ENCODE results near the gene SDR42E2. TPM values are rescaled to one million over a fixed set of nuclear protein-coding genes. Genes with fewer than 3 reads are reported as not detected.
"Not testable (repeated sequence)": the region's sequence is repeated elsewhere in the genome, so short reads cannot be mapped to it uniquely, and the experiment has no call there.

SDR42E2 gene
- total RNA-seq, 2 experiments from 2014 or later: 0.07 TPM; not detected in 1

- ChIA-PET CTCF (no interaction called here), POLR2A (no interaction called here)
- no peak overlapping the region for H3K27ac Mint-ChIP-seq
- intact Hi-C loops (cut with DNase I, micrococcal nuclease): no loop called here
- ATAC-seq (no peak), DNase-seq (no peak)
- peaks cover 10% of the 10 kb centered on the region for H3K27me3 Mint-ChIP-seq
- H3K4me1 Mint-ChIP-seq: peaks cover 6% of the 10 kb centered on the region
- H3K9me3 Mint-ChIP-seq (ENCODE audit: low read depth): peaks cover 3% of the 10 kb centered on the region
- no peak overlapping the region for H3K4me3 Mint-ChIP-seq
- H3K36me3 Mint-ChIP-seq (ENCODE audit: low read depth): peaks cover 2% of the 10 kb centered on the region
Observed at GRCh38 chr16:22163806-22164205, 1.5 kb downstream of the SDR42E2 start.

GRCh38 chr16:22164482-22164881, 2.2 kb downstream of the SDR42E2 start:
- intact Hi-C loops (cut with DNase I, micrococcal nuclease): no loop called here
- POLR2A ChIA-PET: no interaction called here
- CTCF ChIA-PET: interaction anchor here (1.8 kb wide), 1 partner anchor 24 kb away, joined by 4 read pairs; no protein-coding TSS in a partner anchor
- ATAC-seq (no peak), DNase-seq (no peak)
- no peak overlapping the region for H3K27ac Mint-ChIP-seq
- H3K4me3 Mint-ChIP-seq: no peak overlapping the region
- peaks cover 10% of the 10 kb centered on the region for H3K27me3 Mint-ChIP-seq
- H3K9me3 Mint-ChIP-seq (ENCODE audit: low read depth): peaks cover 3% of the 10 kb centered on the region
- peaks cover 6% of the 10 kb centered on the region for H3K4me1 Mint-ChIP-seq
- peaks cover 2% of the 10 kb centered on the region for H3K36me3 Mint-ChIP-seq (ENCODE audit: low read depth)

- ATAC-seq: no peak
- ChIA-PET CTCF (interaction anchor here (0.6 to 1.8 kb wide), 2 partner anchors 23 to 98 kb away, joined by 3 to 4 read pairs; no protein-coding TSS in a partner anchor), POLR2A (no interaction called here)
- intact Hi-C loops (cut with DNase I, micrococcal nuclease): no loop called here
- H3K4me3 Mint-ChIP-seq: no peak overlapping the region
- peaks cover 6% of the 10 kb centered on the region for H3K4me1 Mint-ChIP-seq
- H3K27me3 Mint-ChIP-seq: peaks cover 10% of the 10 kb centered on the region
- no peak overlapping the region for H3K27ac Mint-ChIP-seq
- H3K36me3 Mint-ChIP-seq (ENCODE audit: low read depth): peaks cover 2% of the 10 kb centered on the region
- no peak for DNase-seq
- H3K9me3 Mint-ChIP-seq (ENCODE audit: low read depth): peaks cover 3% of the 10 kb centered on the region
Observed at GRCh38 chr16:22165508-22166285, 3.4 kb downstream of the SDR42E2 start.

GRCh38 chr16:22171953-22172352, 9.6 kb downstream of the SDR42E2 start:
- ChIA-PET CTCF (interaction anchor here (1.8 kb wide), 1 partner anchor 15 kb away, joined by 7 read pairs; no protein-coding TSS in a partner anchor), POLR2A (no interaction called here)
- DNase-seq (no peak), ATAC-seq (no peak)
- intact Hi-C loops (cut with DNase I, micrococcal nuclease): no loop called here
- Mint-ChIP-seq H3K4me1 (no peaks in the 10 kb centered on the region), H3K36me3 (ENCODE audit: low read depth) (no peaks in the 10 kb centered on the region), H3K4me3 (no peak overlapping the region), H3K27ac (no peak overlapping the region), H3K27me3 (no peaks in the 10 kb centered on the region), H3K9me3 (ENCODE audit: low read depth) (no peaks in the 10 kb centered on the region)

GRCh38 chr16:22172642-22173041, 10.3 kb downstream of the SDR42E2 start:
- H3K27ac Mint-ChIP-seq; H3K27me3 Mint-ChIP-seq; intact Hi-C loops (cut with DNase I, micrococcal nuclease); H3K4me1 Mint-ChIP-seq; DNase-seq; H3K9me3 Mint-ChIP-seq (ENCODE audit: low read depth); POLR2A ChIA-PET; H3K4me3 Mint-ChIP-seq; H3K36me3 Mint-ChIP-seq (ENCODE audit: low read depth); ATAC-seq: not testable (repeated sequence)
- CTCF ChIA-PET: interaction anchor here (1.8 kb wide), 1 partner anchor 15 kb away, joined by 7 read pairs; no protein-coding TSS in a partner anchor

- Mint-ChIP-seq H3K36me3 (ENCODE audit: low read depth) (no peaks in the 10 kb centered on the region), H3K27ac (no peak overlapping the region), H3K9me3 (ENCODE audit: low read depth) (no peaks in the 10 kb centered on the region), H3K4me1 (no peaks in the 10 kb centered on the region), H3K4me3 (no peak overlapping the region), H3K27me3 (no peaks in the 10 kb centered on the region)
- DNase-seq (no peak), ATAC-seq (no peak)
- intact Hi-C loops (cut with DNase I, micrococcal nuclease): no loop called here
- POLR2A ChIA-PET: no interaction called here
- CTCF ChIA-PET: interaction anchor here (0.6 to 1.5 kb wide), 3 partner anchors 10 to 172 kb away, joined by 3 to 4 read pairs (median 3); no protein-coding TSS in a partner anchor
Observed at GRCh38 chr16:22174642-22175041, 12.3 kb downstream of the SDR42E2 start.

GRCh38 chr16:22177968-22178930, 15.9 kb downstream of the SDR42E2 start:
- no peaks in the 10 kb centered on the region for H3K36me3 Mint-ChIP-seq (ENCODE audit: low read depth)
- H3K27ac Mint-ChIP-seq: no peak overlapping the region
- POLR2A ChIA-PET: no interaction called here
- DNase-seq (no peak), ATAC-seq (no peak)
- H3K27me3 Mint-ChIP-seq: no peaks in the 10 kb centered on the region
- intact Hi-C loops (cut with DNase I, micrococcal nuclease): no loop called here
- H3K4me1 Mint-ChIP-seq: no peaks in the 10 kb centered on the region
- H3K4me3 Mint-ChIP-seq: no peak overlapping the region
- no peaks in the 10 kb centered on the region for H3K9me3 Mint-ChIP-seq (ENCODE audit: low read depth)
- CTCF ChIA-PET: interaction anchor here (0.8 kb wide), 1 partner anchor 100 kb away, joined by 4 read pairs; no protein-coding TSS in a partner anchor

GRCh38 chr16:22181426-22181825, 19.1 kb downstream of the SDR42E2 start:
- POLR2A ChIA-PET: interaction anchor here (0.6 kb wide), 1 partner anchor 504 kb away, joined by 8 read pairs; no protein-coding TSS in a partner anchor
- H3K36me3 Mint-ChIP-seq (ENCODE audit: low read depth): no peaks in the 10 kb centered on the region
- no peaks in the 10 kb centered on the region for H3K4me1 Mint-ChIP-seq
- H3K4me3 Mint-ChIP-seq: no peak overlapping the region
- ATAC-seq (no peak), DNase-seq (no peak)
- intact Hi-C loops (cut with DNase I, micrococcal nuclease): no loop called here
- CTCF ChIA-PET: interaction anchor here (0.6 to 1.3 kb wide), 3 partner anchors 104 to 191 kb away, joined by 3 to 4 read pairs (median 4); no protein-coding TSS in a partner anchor
- H3K27me3 Mint-ChIP-seq: no peaks in the 10 kb centered on the region
- no peaks in the 10 kb centered on the region for H3K9me3 Mint-ChIP-seq (ENCODE audit: low read depth)
- no peak overlapping the region for H3K27ac Mint-ChIP-seq

- H3K4me3 Mint-ChIP-seq: no peak overlapping the region
- DNase-seq (no peak), ATAC-seq (no peak)
- no peaks in the 10 kb centered on the region for H3K36me3 Mint-ChIP-seq (ENCODE audit: low read depth)
- H3K9me3 Mint-ChIP-seq (ENCODE audit: low read depth): no peaks in the 10 kb centered on the region
- H3K4me1 Mint-ChIP-seq: no peaks in the 10 kb centered on the region
- CTCF ChIA-PET: interaction anchor here (1.3 kb wide), 1 partner anchor 104 kb away, joined by 4 read pairs; no protein-coding TSS in a partner anchor
- POLR2A ChIA-PET: interaction anchor here (0.6 kb wide), 1 partner anchor 504 kb away, joined by 8 read pairs; no protein-coding TSS in a partner anchor
- intact Hi-C loops (cut with DNase I, micrococcal nuclease): no loop called here
- H3K27ac Mint-ChIP-seq: no peak overlapping the region
- H3K27me3 Mint-ChIP-seq: no peaks in the 10 kb centered on the region
Observed at GRCh38 chr16:22181843-22182242, 19.5 kb downstream of the SDR42E2 start.

GRCh38 chr16:22183335-22183734, 21.0 kb downstream of the SDR42E2 start:
- ChIA-PET CTCF (no interaction called here), POLR2A (no interaction called here)
- no peaks in the 10 kb centered on the region for H3K27me3 Mint-ChIP-seq
- H3K9me3 Mint-ChIP-seq (ENCODE audit: low read depth): no peaks in the 10 kb centered on the region
- H3K4me1 Mint-ChIP-seq: peaks cover 5% of the 10 kb centered on the region
- H3K36me3 Mint-ChIP-seq (ENCODE audit: low read depth): no peaks in the 10 kb centered on the region
- no peak for ATAC-seq
- no peak overlapping the region for H3K4me3 Mint-ChIP-seq
- H3K27ac Mint-ChIP-seq: no peak overlapping the region
- intact Hi-C loops (cut with DNase I, micrococcal nuclease): no loop called here
- no peak for DNase-seq

GRCh38 chr16:22183901-22184614, 21.8 kb downstream of the SDR42E2 start:
- Mint-ChIP-seq H3K36me3 (ENCODE audit: low read depth) (no peaks in the 10 kb centered on the region), H3K27me3 (no peaks in the 10 kb centered on the region), H3K27ac (no peak overlapping the region), H3K4me3 (no peak overlapping the region), H3K9me3 (ENCODE audit: low read depth) (no peaks in the 10 kb centered on the region), H3K4me1 (peaks cover 12% of the 10 kb centered on the region)
- intact Hi-C loops (cut with DNase I, micrococcal nuclease): no loop called here
- POLR2A ChIA-PET: no interaction called here
- ATAC-seq: no peak
- CTCF ChIA-PET: interaction anchor here (0.9 kb wide), 1 partner anchor 72 kb away, joined by 3 read pairs; no protein-coding TSS in a partner anchor
- peak; percentile 23 for DNase-seq
